A673 (cell line): ENCODE results near the gene MTHFD1L.

Experiments used
- EZH2 ChIP-seq: fragments of 200-600 bp; sonication (generic); IDR thresholded peaks from 2 replicates; pipeline ENCODE4 v1.6.1; 2017; ENCODE audit warnings: borderline replicate concordance, low read depth, mild to moderate bottlenecking, mixed read lengths, antibody characterized with exemption, low read length; ENCODE audit not compliant: poor library complexity, severe bottlenecking
- TF ChIP-seq, protein P1 (sequence below): fragments of 300-800, 200-600 bp; sonication (generic); conservative IDR thresholded peaks from 2 replicates; pipeline ENCODE4 v1.5.1; 2017; ENCODE audit warnings: low read depth, mild to moderate bottlenecking, antibody characterized with exemption, low read length, moderate library complexity, mixed read lengths

DNA sequence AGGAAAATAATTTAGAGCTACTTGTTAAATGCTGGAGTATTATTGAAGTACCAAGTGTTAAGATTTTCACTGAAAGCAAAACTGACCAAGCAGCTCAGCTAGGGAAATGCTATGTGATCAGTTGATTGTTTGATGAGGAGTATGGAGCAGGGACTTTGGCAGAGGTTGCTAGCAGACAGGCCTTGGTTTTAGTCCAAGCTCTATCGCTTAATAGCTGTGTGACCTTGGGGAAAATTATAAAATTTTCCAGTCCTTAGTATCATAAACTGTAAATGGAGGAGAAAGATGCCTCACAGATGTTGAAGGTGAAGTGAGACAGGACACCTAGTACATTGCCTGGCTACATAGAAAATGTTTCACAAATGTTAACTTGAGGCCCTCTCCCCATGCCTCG is 136.6 kb downstream of the MTHFD1L start:
- TF ChIP-seq, protein P1, sequence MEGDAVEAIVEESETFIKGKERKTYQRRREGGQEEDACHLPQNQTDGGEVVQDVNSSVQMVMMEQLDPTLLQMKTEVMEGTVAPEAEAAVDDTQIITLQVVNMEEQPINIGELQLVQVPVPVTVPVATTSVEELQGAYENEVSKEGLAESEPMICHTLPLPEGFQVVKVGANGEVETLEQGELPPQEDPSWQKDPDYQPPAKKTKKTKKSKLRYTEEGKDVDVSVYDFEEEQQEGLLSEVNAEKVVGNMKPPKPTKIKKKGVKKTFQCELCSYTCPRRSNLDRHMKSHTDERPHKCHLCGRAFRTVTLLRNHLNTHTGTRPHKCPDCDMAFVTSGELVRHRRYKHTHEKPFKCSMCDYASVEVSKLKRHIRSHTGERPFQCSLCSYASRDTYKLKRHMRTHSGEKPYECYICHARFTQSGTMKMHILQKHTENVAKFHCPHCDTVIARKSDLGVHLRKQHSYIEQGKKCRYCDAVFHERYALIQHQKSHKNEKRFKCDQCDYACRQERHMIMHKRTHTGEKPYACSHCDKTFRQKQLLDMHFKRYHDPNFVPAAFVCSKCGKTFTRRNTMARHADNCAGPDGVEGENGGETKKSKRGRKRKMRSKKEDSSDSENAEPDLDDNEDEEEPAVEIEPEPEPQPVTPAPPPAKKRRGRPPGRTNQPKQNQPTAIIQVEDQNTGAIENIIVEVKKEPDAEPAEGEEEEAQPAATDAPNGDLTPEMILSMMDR = no peak
- no peak for TF ChIP-seq EZH2
